Karpas-422 (cell line): ENCODE results near the gene KBTBD13. TPM values are rescaled to one million over a fixed set of nuclear protein-coding genes. Genes with fewer than 3 reads are reported as not detected.

ENCODE experiments used
- DNase-seq: peaks from one replicate; pipeline ENCODE4 v3.0.0-alpha.2; 2015
- H2AFZ ChIP-seq: fragments of 200-600 bp; sonication (generic); 2 replicates; pipeline ENCODE4 v1.6.1; 2014; ENCODE audit warnings: antibody characterized with exemption, low read length, mixed read lengths
- H3K27ac ChIP-seq: fragments of 200-600 bp; sonication (generic); 2 replicates; pipeline ENCODE4 v1.5.1; 2014; ENCODE audit warnings: mild to moderate bottlenecking, low read length, moderate library complexity
- H3K27me3 ChIP-seq: fragments of 200-600 bp; sonication (generic); 2 replicates; pipeline ENCODE4 v1.6.1; 2014; ENCODE audit warnings: low read length, mixed read lengths
- H3K36me3 ChIP-seq: fragments of 200-600 bp; sonication (generic); 2 replicates; pipeline ENCODE4 v1.6.1; 2014; ENCODE audit warnings: low read length, mixed read lengths; ENCODE audit not compliant: insufficient read depth
- H3K4me1 ChIP-seq: fragments of 200-600 bp; sonication (generic); 2 replicates; pipeline ENCODE4 v1.6.1; 2014; ENCODE audit warnings: mild to moderate bottlenecking, low read length, mixed read lengths
- H3K4me2 ChIP-seq: fragments of 200-600 bp; sonication (generic); 2 replicates; pipeline ENCODE4 v1.6.1; 2014; ENCODE audit warnings: low read length, low read depth, mild to moderate bottlenecking; ENCODE audit not compliant: poor library complexity, severe bottlenecking
- H3K4me3 ChIP-seq: fragments of 200-600 bp; sonication (generic); 2 replicates; pipeline ENCODE4 v1.5.1; 2014; ENCODE audit warnings: mild to moderate bottlenecking, antibody characterized with exemption, low read length, mixed read lengths
- H3K79me2 ChIP-seq: fragments of 200-600 bp; sonication (generic); 2 replicates; pipeline ENCODE4 v1.6.1; 2014; ENCODE audit warnings: mild to moderate bottlenecking, low read length, mixed read lengths
- H3K9ac ChIP-seq: fragments of 200-600 bp; sonication (generic); 2 replicates; pipeline ENCODE4 v1.6.0; 2014; ENCODE audit warnings: low read length
- H3K9me2 ChIP-seq: fragments of 200-600 bp; sonication (generic), shearing (Covaris generic); replicated peaks from 2 replicates; pipeline ENCODE4 v1.6.0; 2014; ENCODE audit warnings: mild to moderate bottlenecking, low read length, moderate library complexity; ENCODE audit not compliant: insufficient read depth
- H3K9me3 ChIP-seq: fragments of 300-700, 200-600 bp; sonication (generic); 2 replicates; pipeline ENCODE4 v1.6.1; 2014; ENCODE audit warnings: low read length, mixed read lengths
- H4K20me1 ChIP-seq: fragments of 200-600 bp; sonication (generic); 2 replicates; pipeline ENCODE4 v1.6.1; 2014; ENCODE audit warnings: mild to moderate bottlenecking, antibody characterized with exemption, low read length, low read depth; ENCODE audit not compliant: insufficient read depth
- small RNA-seq: library from RNA; depleted of rRNA; stranded (forward); fragments of <200 nt; gene quantifications from one replicate; pipeline ENCODE3, GENCODE V24; 2014
- total RNA-seq: library from RNA; depleted of rRNA; stranded (reverse); fragments of >200 nt; shearing (Covaris generic); gene quantifications from 2 replicates; pipeline ENCODE4 v1.2.3, GENCODE V29; 2014; ENCODE audit warnings: low replicate concordance; rRNA removed

Gene KBTBD13
- total RNA-seq, 1 experiment from 2014 or later = not detected

DNA sequence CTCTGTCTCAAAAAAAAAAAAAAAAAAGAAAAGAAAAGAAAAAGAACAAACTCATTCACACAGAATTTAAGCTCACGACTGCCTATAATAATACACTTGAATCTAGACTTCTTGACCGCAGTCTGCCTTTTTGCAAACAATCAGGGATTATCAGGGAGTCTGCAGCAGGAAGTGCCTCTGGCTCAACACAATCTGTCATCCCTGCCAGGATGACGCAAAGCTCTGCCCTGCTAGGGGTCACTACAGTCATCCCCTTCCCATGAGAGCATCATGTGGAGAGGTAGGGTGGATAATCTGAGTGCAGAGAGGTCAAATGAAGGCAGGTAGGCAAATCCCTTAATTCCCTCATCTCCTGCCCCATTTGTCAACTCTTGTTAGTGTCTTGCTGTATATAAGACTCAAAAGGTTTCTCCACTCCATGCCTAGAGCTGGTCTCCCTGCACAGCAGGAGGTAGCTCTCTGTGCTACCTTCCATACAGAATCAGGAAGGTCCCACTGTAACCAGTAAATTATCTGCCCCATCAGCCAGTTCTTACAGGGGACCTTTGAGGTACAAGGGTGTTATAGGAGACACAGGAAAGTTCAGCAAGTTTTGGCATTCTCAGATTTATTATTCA lies 34.2 kb downstream of the KBTBD13 start:
- Histone ChIP-seq H3K4me3 (no peak overlapping the region), H3K36me3 (peaks cover 20% of the 10 kb centered on the region; the same call in 1 of the 2 replicates), H3K9ac (no peak overlapping the region), H2AFZ (no peak overlapping the region), H3K27me3 (no peaks in the 10 kb centered on the region), H3K79me2 (no peaks in the 10 kb centered on the region), H3K27ac (no peak overlapping the region), H3K4me1 (no peaks in the 10 kb centered on the region), H4K20me1 (no peaks in the 10 kb centered on the region), H3K9me2 (no peaks in the 10 kb centered on the region), H3K4me2 (no peak overlapping the region), H3K9me3 (no peaks in the 10 kb centered on the region)
- no peak for DNase-seq

GRCh38 chr15:65115086-65115485 lies 38.5 kb downstream of the KBTBD13 start, which contains the start of gene UBAP1L:
Gene UBAP1L (minus strand): TSS chr15:65115200. CDS start chr15:65106215, 8,985 bp downstream.
- no peaks in the 10 kb centered on the region for H3K4me1 ChIP-seq
- H3K27ac ChIP-seq = no peak within 1 kb of the TSS
- H3K9me3 ChIP-seq = no peaks in the 10 kb centered on the region
- H3K4me3 ChIP-seq = no peak within 1 kb of the TSS
- no peak within 1 kb of the TSS for H3K4me2 ChIP-seq
- no peak within 1 kb of the TSS for H3K9ac ChIP-seq
- no peaks in the 10 kb centered on the region for H3K27me3 ChIP-seq
- no peak within 1 kb of the TSS for H2AFZ ChIP-seq
- H3K9me2 ChIP-seq = no peaks in the 10 kb centered on the region
- no peak for DNase-seq
- peaks cover 47% of the 10 kb centered on the region for H3K36me3 ChIP-seq
- H4K20me1 ChIP-seq = no peaks in the 10 kb centered on the region
- 0 out of 2 replicates have a peak, but pooled peaks cover 4% of the 10 kb centered on the region for H3K79me2 ChIP-seq

- Histone ChIP-seq H3K27me3 (no peaks in the 10 kb centered on the region), H3K9me2 (no peaks in the 10 kb centered on the region), H3K4me1 (no peaks in the 10 kb centered on the region), H3K9me3 (no peaks in the 10 kb centered on the region), H3K36me3 (peaks cover 47% of the 10 kb centered on the region), H3K27ac (no peak overlapping the region), H2AFZ (no peak overlapping the region), H3K4me2 (no peak overlapping the region), H3K9ac (no peak overlapping the region), H3K79me2 (0 out of 2 replicates have a peak, but pooled peaks cover 4% of the 10 kb centered on the region), H3K4me3 (no peak overlapping the region), H4K20me1 (no peaks in the 10 kb centered on the region)
- DNase-seq = no peak
Observed at GRCh38 chr15:65115542-65115941, 39.0 kb downstream of the KBTBD13 start.

Small RNAs within 50 kb of the gene (small RNA-seq; reads per million reads assigned to genes)
- gene AC013553.1 = not detected

Other genes with a start within 250 kb of the KBTBD13 start
- 10.1 and 18.0 TPM in 2 replicates for gene PLEKHO2, start 234.8 kb upstream of the KBTBD13 start, total RNA-seq
- gene ANKDD1A, start 164.8 kb upstream of the KBTBD13 start, total RNA-seq = 1.8 TPM in 2 replicates
- 93.0 and 111 TPM in 2 replicates for gene SPG21, start 86.8 kb upstream of the KBTBD13 start, total RNA-seq
- gene MTFMT, start 47.1 kb upstream of the KBTBD13 start, total RNA-seq = 19.3 and 23.4 TPM in 2 replicates
- not detected in 2 replicates for gene SLC51B, start 31.4 kb upstream of the KBTBD13 start, total RNA-seq
- not detected in 2 replicates for gene RASL12, start 8.8 kb upstream of the KBTBD13 start, total RNA-seq
- gene UBAP1L, start 38.5 kb downstream of the KBTBD13 start, total RNA-seq = 6.5 and 6.8 TPM in 2 replicates
- 20.5 and 23.4 TPM in 2 replicates for gene PDCD7, start 57.1 kb downstream of the KBTBD13 start, total RNA-seq
- 26.2 and 34.3 TPM in 2 replicates for gene CLPX, start 108.6 kb downstream of the KBTBD13 start, total RNA-seq
- gene CILP, start 134.7 kb downstream of the KBTBD13 start, total RNA-seq = 0.04 TPM in 1 of 2 replicates, not detected in the other
- gene PARP16, start 210.1 kb downstream of the KBTBD13 start, total RNA-seq = 7.7 and 8.3 TPM in 2 replicates
- gene RNU5A-1, start 219.3 kb downstream of the KBTBD13 start, total RNA-seq = not detected in 2 replicates
- gene RNU5B-1, start 227.9 kb downstream of the KBTBD13 start, total RNA-seq = not detected in 2 replicates